ENCODE measurements around the gene PNPT1.
"Not testable (repeated sequence)": the region's sequence is repeated elsewhere in the genome, so short reads cannot be mapped to it uniquely, and the experiment has no call there.

The PNPT1 gene

DNA sequence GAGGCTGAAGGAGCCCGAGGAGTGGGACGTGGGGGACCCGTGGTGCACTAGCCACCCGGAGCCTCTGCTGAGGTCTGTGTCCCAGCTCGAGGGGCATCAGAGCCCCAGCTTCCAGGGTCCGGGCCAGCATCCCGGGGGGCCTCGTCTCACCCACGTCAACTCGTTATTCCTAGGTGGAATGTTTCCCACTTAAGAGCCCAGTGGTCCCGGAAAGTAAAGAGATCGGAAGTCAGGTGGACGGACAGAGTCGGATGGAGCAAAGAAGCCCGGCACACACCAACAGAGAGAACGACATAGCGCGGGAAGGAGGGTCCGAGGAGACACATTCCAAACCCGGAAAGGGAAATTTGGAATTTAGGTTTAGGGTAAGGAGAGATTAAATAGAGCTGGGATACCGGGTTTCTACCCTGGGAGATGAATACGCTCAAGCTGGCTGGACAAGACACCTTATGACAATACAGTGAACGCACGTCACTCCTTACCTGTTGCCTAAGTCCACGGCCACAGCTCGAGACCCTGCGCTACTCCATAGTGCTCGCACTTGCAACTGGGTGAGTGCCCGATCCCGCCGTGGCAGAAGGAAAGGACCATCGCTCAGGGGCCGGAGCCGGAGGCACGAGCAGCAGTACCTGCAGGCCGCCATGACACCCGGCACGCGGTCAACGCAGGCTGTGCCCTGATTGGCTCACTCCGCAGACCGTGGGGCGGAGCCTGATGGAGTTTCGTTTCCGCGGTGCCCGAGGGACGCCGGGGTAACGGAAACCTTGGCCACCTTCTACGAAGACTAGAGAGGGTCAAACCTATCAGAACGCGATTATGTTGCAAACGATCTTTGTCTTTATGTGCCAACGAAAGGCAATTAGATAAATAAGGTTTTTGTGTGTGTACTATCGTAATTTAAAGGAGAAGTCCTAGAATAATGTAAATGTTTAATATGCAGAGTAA lies at the start of gene PNPT1:
TSS of gene PNPT1 (minus strand) at position 664 of the 945 bp plus-strand sequence. CDS start at position 643, 21 bp downstream.
- DNase-seq, result peak; percentile 83

DNA sequence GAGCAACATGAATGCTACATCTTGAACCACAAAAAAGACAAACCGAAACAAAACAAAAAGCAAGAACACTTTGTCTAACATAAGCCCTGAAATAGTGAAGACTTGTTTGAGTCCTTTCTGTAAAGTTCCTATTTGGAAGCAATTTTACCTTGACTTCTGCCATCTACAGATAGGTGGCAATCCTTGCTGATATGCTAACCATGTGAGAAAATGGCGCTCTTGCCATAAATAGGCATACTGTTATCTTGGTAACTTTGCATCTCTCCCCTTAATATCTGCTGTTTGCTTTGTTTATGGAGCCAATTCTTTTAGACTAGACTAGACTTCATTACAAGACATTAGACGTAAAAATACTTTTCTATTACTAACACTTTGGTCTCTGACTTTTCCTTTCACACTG lies 49.4 kb upstream of the PNPT1 start:
- no peak for DNase-seq

DNA sequence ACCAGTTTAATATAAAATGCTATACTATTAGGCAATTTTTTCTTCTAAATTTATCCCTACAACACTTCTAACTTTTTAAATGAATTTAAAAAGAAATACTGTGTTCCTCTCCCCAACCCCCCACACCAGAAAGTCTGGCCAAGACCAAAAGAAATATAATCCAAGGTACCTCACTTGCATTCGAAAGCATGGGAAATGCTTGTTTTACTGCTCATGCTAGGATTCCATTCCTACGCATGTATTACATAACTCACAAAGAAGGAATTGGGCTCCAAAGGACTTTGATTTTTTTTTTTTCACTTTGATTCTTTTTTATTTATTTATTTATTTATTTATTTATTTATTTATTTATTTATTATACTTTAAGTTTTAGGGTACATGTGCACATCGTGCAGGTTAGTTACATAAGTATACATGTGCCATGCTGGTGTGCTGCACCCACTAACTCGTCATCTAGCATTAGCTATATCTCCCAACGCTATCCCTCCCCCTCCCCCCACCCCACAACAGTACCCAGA lies 42.4 kb upstream of the PNPT1 start:
- not testable (repeated sequence) for DNase-seq

DNA sequence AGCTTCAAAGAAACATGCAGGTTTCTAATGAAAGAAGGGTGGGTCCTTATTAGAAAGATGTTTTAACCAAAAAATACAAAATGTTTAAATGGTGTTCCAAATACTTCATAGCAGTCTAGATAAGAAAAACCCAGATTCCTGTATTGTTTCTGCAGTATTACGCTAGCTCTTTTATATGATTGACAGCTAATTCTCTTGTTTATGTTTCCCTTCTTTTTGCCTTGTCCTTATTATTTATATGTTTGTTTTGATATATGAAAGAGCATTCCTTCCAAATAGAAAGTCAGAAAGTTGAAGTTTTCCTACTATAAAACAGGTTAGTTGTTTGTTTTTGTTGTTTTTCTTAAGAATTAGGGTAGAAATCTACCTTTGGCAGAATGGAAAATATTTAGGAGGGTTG lies 41.1 kb upstream of the PNPT1 start:
- no peak for DNase-seq

DNA sequence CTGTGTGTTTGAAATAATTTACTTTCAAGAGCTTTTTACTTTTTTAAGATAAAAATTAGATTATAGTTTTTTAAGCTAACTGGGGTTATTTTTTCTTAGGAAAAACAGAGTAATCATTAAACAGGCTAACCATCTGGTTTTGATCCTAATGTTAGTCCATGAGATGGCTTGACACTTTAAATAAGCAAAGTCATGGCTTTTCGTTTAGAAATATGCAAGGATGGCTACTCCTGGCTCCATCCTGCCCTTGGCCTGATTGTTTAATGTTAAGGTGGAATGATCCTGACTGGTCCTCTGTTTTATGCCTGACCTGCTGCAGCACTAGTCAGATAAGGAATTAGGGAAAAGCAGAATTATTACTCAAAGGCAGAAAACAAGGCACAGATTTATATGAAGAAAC lies 39.7 kb upstream of the PNPT1 start:
- no peak for DNase-seq

DNA sequence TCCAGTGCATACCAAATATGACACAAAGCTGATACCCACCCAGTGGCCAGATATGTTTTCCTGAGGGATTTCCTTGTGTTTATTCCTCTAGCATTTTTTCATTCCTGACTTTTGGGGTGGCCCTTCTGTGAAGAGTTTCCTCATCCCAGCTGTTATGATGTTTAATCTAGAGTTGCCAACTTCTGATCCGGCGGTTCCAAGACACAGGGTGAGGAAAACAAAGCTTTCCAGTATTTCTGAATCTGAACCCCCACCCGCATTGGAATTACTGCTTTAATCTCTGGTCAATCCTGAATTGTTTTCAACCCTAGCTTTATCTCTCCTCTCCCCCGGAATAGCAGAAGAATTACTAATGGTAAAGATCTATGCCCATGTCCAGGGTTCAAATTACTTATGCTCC lies 39.2 kb upstream of the PNPT1 start:
- DNase-seq, result no peak

DNA sequence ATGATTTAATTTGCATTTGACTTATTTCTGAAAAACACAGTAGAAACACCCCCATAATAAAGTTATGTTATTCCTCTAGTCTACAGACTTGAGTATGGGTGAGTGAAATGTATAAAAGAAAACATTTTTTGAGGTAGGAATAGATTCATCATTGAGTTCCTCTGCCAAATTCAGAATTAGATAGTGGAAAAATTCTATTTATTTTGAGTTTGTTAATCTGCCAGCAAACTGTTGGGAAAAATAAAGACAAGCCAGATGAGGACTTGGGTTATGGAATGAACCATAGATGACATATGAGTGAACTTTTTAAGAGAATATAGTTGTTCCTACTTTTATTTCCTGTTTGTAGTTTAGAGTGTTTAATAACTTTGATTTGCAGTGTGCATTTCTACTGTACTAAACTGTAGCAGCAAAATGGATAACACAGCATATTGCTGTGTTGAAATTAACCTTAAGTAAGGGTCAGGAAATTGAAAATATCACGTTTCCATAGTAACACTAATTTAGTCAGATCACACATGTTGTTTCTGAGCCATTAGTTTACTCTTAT lies 35.6 kb upstream of the PNPT1 start:
- no peak for DNase-seq

DNA sequence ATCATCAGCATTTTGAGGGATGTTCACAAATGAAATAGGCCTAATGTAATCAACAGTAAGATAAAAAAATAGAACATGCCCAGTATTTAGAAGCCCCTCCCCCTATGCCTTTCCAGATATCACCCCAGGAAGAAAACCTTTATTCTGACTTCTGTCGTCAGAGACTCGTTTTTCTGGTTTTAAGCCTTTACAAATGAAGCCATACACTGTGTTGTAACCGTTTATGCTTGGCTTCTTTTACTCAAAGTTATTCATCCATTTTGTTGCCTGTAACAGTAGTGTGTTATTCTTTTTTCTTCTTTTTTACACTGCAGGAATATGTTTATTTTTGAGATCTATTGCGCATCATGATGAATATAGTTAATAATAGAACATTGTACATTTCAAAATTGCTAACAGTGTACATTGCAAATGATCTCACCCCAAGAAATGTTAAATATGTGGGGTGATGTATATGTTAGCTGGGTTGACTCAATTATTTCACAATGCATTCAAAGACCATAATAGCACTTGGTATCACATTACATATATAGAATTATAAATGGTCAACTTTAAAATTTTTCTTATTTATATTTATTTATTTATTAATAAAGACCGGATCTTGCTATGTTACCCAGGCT lies 28.1 kb upstream of the PNPT1 start:
- no peak for DNase-seq

DNA sequence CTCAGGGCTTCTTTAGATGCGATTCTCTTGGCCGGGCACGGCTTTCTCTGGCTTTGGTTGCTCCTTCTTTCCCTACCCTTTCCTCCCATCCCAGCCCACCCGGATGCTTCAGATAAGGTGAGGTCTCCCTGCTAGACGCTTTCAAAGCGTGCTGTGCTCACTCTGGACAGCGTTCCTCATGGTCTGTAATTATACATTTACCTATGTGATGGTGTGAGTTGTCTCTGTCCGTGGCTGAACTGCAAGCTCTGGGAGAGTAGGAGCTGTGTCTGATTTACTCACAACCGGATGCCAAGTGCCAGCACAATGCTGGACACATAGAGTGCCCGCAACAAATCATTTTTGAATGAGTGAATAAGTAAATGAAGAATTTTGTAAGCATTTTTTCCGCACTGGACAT lies 26.8 kb upstream of the PNPT1 start:
- no peak for DNase-seq

DNA sequence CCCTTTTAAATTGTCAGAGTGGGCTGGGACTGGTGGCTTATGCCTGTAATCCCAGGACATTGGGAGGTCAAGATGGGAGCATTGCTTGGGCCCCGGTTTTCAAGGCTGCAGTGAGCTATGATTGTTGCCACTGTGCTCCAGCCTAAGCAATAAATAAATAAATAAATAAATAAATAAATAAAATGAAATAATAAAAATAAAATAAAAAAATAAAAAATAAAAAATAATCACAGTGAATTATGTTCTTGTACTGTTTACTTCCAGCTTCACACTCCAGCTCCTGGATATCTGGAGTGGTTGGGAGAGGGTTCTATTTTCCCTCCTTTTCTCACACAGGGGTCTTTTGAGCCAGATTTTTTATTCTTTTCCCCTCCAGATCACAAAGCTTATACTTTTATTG lies 26.2 kb upstream of the PNPT1 start:
- DNase-seq, result no peak

DNA sequence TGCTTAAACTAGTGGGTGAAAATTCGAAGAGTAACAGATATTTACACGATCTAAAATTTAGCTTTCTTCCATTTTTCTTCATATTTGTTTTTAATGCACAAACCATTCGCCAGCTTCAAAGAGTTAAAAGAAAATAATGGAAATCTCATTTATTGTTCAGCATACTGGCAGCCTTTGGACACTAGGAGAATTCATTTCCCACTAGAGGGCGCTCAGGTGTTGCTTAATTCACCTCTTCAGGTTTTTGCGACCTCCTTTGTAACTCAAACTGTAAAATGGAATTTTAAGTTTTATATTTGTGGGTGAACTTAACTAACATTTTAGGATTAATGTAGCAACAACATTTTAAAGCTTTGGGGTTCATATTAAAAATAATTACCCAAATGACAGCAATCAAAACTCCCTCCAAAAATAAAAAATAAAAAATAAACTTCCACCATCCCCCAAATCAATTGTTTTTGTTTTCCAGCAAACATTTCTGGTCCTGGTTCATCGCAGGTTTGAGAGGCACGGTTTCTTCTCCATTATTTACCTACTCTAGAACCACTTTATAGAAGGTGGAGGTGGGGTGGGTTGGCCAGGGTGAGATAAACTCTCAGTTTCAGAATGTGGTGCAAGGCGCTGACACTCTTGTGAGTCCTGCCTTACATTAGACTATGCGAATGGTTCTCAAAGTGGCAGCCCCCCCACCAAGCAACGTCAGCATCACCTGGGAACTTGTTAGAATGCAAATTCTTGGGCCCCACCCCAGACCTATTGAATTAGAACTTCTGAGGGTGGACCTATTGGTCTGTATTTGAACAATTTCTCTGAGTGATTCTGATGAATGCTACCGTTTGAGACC lies 24.7 kb upstream of the PNPT1 start:
- peak; percentile 50 for DNase-seq

DNA sequence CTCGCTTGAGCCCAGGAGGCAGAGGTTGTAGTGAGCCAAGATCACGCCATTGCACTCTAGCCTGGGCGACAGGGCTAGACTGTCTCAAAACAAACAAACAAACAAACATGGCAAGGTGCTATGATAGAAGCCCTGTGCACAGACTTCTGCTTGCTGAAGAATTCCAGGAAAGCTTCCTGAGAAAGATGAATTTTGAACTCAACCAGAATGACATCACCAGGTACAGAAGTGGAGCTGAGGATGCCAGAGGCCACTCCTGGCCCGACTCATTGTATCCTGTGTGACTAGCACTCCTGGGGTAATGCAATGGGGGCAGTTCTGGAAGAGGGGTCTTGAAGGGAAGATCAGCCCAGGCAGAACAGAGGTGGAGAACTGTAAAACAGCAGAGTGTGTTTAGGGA lies 22.0 kb upstream of the PNPT1 start:
- no peak for DNase-seq

DNA sequence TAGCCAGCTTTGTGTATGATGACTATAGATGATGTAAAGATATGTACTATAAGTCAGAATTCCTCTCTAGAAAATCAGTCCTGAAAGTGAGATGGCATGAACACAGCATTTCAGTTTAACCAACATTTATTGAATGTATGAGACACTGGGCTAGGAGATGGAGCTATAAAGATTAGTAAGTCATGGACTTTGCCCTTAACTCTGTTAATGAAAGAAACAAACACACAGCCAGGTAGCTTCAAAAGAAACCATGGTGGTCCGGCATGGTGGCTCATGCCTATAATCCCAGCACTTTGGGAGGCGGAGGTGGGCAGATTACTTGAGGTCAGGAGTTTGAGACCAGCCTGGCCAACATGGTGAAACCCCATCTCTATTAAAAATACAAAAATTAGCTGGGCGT lies 21.5 kb upstream of the PNPT1 start:
- DNase-seq, result not testable (repeated sequence)

DNA sequence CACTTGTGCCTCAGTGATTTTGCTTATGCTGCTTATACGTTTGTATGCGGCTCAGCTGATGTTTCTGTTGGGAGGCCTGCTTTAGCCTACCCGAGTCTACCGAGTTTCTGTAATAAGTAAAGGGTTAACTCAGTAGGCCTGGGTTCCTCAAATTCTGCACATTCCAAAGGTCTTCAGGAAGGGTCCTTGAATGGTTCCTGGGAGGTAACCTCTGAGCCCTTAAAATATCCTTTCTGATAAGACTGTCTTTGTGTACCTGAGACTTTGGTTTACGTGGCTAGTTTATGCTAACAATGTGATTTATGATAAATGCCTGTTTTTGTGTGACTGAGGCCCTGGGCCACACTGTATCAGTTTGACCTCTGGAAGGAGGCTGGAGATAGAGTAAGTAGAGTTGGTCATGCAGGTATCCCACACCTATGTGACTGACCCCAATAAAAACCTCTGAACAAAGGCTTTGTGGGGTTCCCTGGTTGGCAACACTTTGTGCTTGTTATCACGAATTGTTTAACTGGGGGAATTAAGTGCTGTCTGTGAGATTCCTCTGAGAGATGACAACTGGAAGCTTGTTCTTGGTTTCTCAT lies 18.9 kb upstream of the PNPT1 start:
- no peak for DNase-seq

DNA sequence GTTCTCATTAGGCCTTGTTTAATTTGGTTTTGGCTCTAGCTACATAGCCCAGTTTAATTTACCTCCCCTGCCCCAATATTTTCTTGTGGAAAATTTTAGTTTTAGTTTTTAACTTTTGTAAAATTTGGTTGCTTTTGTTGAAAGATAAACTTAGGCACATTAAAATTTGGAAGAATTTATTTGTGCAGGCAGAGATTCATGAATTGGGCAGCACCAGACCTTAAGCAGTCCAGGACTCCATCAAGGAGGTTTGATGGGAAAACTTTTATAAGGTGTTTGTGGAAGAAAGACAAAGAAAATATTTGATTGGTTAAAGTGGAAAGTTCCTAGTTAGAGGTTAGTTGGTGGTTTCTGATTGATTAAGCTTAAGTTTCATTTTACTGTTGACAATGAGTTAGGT lies 16.4 kb upstream of the PNPT1 start:
- no peak for DNase-seq

DNA sequence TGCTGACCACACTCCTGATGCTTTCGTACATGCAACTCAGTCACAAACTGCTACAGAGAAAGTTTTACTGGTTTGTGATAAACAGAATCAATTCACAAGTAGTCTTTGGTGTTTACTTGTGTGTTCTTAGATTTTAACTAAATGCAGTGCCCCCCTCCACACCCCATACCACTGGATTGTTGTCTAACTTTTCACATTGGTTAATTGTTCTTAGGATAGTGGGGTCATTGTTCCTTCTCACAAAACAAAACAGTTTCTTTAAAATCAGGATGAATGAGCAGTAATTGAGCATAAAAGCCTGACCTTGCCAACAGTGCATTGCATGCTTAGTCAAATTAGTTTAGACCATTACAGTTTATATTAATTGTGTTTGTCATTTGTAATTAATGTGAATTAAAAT lies 14.1 kb upstream of the PNPT1 start:
- DNase-seq, result no peak

DNA sequence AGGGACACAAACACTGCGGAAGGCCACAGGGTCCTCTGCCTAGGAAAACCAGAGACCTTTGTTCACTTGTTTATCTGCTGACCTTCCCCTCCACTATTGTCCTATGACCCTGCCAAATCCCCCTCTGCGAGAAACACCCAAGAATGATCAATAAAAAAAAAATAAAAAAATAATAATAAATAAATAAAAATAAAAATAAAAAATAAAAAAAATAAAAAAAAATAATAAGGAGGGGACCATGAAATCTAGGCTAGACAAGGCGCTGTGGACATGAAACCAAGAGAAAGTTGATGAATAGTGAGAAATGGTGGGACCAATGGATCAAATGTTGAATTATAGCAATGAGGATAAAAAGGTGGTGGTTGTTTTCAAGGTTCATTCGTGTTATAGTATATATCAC lies 12.6 kb upstream of the PNPT1 start:
- DNase-seq, result not testable (repeated sequence)

DNA sequence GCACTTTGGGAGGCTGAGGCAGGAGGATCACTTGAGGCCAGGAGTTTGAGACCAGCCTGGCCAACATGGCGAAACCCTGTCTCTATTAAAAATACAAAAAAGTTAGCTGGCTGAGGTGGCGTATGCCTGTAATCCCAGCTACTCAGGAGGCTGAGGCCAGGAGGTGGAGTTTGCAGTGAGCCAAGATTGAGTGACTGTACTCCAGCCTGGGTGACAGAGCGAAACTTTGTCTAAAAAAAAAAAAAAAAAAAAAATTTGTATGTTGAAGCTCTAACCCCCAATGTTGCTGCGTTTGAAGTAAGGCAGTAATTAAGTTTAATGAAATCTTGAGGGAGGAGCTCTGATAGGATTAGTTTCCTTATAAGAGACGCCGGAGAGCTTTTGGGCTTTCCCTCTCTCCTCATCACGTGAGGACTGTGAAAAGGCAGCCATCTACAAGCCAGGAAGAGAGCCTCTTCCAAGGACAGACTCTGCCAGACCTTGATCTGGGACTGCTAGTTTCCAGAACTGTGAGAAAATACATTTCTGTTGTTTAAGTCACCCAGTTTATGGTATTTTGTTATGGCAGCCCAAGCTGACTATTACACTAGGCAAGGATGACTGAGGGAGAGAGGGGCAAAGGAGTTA lies 11.5 kb upstream of the PNPT1 start:
- DNase-seq, result no peak

DNA sequence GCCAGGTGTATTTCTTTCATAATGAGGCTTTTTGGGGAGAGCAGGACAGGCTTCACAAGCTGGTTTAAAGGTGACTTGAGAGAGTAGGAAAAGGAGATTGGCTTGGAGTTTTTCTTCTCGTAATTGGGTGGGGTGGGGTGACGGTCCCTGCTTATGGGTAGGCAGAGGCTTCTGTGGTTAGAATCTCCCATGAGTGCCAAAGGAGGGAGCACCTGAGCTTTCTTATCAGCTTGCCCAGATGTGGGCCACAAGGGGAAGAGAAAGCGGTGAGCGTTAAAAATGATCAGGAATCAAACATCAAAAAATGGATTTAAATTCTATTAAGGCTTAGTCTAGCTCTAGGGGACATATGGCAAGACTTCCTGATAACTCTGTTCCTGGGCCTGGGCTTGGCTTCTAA lies 9.7 kb upstream of the PNPT1 start:
- DNase-seq, result no peak

DNA sequence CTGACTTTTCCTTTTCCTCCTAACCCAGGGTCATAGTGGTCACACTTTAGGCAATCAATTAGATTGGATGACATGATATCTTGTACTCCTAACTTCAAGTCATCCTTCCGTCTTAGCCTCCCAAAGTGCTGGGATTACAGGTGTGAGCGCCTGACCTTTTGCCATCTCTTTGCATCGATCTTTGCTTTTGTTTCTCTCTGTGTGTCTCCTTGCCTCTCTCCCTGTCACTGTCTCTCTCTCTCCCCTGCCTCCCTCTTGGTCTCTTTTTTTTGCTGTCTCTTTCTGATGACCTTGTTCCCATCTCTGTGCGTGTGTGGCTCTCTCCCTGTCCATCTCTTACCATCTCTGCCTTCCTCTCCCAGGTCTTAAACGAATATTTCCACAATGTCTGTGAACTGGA lies 904 bp downstream of the PNPT1 start:
- DNase-seq, result not testable (repeated sequence)

DNA sequence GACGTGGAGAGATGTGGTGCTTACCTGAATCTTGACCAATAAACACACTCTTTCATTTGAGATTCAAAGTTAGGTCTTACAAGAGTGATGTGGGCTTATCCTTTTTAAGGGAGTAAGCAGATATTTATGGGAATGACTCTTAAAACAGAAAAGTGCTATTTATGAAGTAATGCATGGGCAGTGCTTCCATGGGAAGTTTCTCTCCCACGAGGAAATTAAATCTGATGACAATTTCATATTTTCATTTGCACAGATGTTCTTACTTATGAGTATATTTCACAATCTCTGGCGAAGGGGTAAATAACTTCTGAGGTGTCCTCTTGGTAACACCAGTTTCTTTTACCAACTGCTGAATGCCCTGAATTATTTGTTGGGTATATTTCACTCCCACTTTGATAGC lies 21.0 kb downstream of the PNPT1 start:
- DNase-seq, result no peak

DNA sequence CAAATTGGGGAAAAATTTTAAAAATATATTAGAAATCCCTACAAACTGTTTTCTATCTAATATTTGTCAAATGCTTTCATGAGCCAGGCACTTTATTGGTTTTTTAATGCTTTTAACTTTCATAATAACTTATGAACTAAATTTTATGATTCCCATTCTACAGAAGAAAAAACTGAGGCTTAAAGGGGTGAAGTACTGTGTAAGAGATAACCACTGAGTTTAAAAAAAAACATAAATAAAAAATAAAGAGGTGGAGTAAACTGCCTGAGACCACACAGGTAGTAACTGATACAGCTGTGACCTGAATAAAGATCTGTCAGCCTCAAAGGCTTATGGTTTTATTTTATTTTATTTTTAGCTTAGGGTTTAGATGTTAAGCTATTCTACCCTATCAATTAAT lies 24.7 kb downstream of the PNPT1 start:
- DNase-seq, result no peak

All from NCI-H1048 (cell line).